HG03565 (cell line): ENCODE data around the gene MEIOB.
"Not testable (repeated sequence)": the region's sequence is repeated elsewhere in the genome, so short reads cannot be mapped to it uniquely, and the experiment has no call there.

Experiments
- ATAC-seq: cut with Tn5 transposase; IDR thresholded peaks from one replicate; pipeline ENCODE4 v1.9.1; 2021; ENCODE audit warnings: mild to moderate bottlenecking, moderate library complexity; ENCODE audit not compliant: unreplicated experiment

The MEIOB gene, protein sequence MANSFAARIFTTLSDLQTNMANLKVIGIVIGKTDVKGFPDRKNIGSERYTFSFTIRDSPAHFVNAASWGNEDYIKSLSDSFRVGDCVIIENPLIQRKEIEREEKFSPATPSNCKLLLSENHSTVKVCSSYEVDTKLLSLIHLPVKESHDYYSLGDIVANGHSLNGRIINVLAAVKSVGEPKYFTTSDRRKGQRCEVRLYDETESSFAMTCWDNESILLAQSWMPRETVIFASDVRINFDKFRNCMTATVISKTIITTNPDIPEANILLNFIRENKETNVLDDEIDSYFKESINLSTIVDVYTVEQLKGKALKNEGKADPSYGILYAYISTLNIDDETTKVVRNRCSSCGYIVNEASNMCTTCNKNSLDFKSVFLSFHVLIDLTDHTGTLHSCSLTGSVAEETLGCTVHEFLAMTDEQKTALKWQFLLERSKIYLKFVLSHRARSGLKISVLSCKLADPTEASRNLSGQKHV

DNA sequence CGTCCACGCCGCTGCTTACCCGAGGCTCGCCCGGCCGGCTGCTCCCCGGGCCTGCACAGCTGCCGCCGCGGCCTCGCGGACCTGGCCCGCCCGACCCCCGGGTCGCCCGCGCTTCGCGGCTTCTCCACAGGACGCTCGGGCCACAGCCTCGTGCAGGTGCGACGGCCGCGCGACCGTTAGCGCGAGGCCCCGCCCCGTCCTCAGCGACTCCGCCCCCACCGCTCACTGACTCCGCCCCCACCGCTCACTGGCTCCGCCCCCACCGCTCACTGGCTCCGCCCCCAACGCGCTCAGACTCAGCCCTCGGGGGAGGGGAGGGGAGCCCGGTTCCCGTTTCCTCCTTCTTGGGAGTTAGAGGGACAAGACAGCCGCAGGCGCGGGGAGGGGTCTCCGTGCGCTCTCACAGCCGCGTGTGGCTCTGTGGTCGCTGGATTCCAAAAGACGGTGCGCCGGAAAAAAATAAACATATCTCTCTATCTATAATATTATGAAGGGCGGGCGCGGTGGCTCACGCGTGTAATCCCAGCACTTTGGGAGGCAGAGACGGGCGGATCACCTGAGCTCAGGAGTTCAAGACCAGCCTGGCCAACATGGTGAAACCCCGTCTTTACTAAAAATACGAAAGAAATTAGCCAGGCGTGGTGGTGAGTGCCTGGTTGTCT lies at the start of gene MEIOB:
MEIOB (minus strand) TSS at position 191 of the 662 bp plus-strand sequence. CDS start 3,989 bp downstream, outside the sequence.
- ATAC-seq: no peak

DNA sequence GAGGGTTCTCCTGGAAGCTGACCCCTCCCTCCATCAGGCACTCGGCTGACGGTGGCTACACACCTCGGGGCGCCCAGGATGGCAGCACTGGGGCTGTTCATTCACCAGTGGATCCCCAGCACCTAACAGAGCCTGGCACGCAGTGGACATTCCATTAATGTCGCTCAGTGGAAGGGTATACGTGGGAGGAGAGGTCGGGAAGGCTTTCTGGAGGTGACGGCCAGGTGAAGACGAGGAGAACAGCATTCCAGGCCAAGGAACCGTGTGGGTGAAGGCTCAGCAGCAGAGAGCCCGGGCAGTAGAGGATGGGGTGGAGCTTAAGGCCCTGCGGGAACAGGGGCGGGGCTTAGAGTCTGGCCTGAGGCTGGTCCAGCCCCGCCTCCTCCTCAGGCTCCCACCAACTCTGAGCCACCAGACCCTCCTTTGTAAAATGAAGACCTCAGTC lies 48.8 kb upstream of the MEIOB start:
- ATAC-seq: no peak

DNA sequence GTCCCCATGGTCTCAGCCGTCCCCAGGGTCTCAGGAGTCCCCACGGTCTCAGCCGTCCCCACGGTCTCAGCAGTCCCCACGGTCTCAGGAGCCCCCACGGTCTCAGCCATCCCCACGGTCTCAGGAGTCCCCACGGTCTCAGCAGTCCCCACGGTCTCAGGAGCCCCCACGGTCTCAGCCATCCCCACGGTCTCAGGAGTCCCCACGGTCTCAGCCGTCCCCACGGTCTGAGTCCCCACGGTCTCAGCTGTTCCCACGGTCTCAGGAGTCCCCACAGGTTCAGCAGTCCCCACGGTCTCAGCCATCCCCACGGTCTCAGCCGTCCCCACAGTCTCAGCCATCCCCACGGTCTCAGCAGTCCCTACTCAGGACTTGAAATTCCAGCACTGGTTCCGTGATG lies 48.2 kb upstream of the MEIOB start:
- ATAC-seq: not testable (repeated sequence)

DNA sequence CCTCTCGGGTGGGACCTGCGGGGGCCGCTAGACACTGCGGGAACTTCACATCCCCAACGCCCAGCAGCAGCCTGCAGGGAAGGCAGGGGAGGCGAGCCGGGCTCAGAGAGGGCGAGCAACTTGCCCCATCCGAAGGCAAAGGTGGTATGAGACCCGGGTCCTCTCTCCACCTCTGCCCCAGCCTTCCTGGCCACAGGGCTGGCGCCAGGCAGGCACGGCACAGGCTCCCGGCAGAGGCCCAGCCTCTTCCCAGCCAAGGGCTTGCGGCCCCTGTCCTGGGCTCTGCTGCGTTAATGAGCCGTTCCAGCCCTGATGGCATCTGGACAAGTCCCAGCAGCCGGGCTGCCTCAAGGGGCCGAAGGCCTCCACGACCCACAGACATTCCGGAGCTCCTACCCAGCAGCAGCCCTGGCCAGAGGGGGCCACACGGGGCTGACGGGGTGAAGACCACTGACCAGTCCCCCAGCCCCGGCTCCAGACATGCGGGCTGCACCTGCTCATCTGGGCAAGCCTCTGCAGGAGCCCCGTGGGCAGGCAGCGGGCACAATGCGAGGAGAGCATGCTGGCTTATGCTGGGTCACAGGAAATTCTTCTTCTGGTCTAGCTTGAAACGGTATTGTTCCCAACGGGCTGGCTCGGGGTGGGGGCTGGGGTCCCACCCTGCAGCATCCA lies 47.5 kb upstream of the MEIOB start:
- ATAC-seq: no peak

DNA sequence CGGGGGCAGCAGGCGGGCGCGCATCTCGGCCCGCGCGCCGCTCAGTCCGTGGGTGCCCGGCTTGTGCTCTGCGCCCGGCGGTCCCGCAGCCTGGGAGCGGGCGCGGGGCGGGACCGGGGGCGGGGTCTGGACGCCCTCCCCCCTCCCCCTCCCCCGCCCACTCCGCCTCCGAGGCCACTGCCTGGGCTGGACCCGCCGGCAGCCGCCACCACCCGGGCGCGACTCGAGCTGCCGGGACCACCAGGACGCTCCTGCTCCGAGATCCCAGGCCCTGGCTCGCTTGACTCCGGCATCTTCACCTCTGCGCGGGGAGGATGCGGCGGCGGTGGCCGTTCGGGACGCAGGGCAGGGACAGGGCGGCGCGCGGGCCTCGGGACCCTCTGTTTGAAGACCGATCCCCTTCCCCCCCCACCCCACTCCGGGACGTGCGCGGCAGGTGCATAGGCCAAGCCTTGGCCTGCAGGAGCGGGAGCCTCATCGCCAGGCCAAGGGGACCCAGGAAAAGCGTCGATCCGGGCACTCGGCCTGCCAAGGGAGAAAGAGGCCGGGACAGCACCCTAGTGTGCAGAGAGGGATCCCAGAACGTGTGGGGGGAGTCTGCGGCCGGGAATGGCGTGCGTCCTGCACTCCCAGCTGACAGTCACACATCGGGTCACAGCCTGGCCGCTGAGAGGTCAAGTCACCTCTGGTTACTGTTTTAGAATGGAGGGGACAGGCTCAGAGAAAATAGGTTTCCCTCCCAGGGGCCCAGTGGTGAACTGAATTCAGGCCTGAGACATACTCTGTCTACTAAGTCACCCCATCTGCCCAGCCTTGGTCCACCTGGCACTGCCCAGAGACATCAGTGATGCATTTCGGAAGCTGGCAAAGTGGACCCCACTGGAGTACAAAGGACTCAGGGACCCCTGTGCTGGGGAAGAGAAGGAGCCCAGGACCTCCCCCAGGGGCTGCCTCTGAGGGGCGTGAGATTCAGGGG lies 46.7 kb upstream of the MEIOB start, which contains the start of gene HS3ST6:
HS3ST6 (minus strand) TSS at position 65 of the 976 bp plus-strand sequence. CDS start 92 bp downstream, outside the sequence.
- no peak for ATAC-seq

DNA sequence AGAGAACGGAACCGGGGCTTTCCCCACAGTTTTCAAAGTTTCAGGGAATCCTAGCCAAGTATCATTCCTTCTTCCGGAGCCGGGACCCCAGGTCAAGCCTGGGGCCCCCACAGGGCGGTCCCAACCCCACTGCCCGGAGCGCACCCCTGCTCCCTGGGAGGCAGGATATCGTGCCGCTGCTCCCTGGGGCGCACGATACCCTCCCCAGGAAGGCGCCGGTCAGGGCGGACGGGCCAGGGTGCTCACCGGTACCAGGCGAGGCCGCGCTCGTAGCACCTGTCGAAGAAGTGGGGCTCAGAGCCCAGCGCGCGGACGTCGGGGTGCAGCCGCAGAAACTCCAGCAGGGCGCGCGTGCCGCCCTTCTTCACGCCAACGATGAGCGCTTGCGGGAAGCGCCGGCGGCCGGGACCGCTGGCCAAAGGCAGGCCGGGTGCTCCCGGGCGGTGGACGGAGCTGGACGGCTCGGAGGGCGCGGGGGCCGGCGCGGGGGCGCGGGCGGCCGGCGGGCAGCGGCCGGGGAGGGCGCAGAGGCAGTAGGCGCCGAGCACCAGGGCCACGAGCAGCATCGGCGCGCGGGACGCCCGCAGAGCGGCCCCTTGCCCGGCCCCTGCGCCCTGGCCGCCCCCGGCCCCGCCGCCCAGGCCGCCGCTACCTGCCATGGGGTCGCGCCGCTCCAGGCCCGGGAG lies 45.8 kb upstream of the MEIOB start:
- ATAC-seq: no peak

DNA sequence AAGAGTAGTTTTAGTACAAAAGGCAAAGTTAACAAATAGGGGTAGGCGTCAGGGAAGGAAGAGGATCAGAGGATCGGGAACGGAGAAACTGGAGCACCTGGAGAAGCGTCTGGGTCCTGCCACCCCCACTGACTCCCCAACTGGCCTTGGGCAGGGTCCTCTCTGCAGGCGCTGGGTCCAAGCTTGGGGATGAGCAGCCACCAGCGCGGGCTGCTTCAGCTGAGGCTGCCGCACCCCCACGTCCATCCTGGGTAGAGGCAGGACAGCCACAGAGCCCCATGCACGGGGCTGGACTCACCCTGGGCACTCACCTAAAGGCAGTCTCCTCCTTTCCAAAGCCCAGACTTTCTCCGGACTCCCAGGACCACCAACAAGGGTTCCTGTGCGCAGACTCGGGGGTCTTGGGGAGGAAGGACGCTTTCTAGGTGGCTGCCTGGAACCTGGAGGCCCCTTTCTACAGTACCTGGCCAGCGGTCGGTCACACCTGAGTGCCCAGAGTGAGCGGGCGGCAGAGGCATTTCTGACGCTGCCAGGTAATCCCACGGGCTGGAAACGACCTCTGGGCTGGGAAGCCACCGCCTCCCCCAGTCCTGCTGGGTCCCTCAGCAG lies 45.2 kb upstream of the MEIOB start:
- ATAC-seq: no peak

DNA sequence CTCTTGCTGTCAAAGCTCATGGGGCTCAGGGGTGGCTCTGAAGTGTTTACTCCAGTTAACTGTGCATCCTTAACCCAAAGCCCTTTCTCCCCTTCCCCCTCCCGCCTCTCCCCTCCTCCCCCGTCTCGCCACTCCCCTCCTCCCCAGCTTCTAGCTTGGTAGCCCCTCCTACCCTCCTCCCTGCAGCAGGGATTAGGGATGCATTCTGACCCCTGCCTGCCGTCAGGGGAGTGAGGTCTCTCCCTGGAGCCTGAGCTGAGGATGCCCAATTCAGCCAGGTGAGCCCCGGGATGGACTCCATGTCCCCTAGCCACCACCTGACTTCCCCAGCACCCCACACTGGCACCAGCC lies 44.7 kb upstream of the MEIOB start:
- no peak for ATAC-seq

DNA sequence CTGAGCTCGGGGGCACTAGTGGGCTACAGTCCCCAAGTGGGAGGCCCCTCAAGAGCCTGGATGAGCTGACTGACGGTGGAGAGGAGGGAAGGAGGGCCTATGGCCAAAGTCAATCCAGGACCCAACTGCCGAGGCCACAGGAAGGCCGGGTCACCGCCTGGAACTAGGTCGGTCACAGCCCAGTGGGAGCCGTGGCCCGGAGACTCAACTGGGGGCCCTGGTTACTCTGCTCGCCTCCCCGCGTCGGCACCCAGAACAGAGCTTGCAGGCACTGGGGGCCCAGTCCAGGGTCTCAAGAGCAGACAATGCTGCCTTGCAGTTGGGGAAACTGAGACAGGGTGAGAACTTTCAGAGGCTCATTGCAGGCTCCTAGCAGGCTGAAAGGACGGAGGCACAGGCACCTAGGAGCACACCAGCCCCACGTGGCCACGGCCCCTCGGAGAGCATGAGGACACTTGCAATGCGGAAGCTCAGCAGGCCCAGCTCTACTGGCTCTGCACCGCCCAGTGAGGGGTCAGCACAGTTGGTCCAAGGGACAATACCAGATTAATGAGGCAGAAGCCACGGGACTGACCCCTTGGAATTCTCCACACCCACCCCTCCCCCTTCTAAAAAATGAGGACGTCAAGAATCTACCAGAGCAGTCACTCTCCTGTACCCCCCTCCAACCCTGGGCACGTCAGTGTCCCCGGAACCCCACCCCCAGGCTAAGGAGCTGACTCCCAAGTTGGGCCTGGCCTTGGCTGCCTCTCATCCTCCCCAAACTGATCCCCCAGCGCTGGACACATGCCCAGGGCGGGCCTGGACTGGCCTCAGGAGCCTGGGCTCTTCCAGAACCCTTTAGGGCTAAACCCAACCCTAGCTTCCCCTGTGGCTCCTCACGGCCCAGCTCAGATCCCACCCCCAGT lies 44.0 kb upstream of the MEIOB start:
- ATAC-seq: no peak

DNA sequence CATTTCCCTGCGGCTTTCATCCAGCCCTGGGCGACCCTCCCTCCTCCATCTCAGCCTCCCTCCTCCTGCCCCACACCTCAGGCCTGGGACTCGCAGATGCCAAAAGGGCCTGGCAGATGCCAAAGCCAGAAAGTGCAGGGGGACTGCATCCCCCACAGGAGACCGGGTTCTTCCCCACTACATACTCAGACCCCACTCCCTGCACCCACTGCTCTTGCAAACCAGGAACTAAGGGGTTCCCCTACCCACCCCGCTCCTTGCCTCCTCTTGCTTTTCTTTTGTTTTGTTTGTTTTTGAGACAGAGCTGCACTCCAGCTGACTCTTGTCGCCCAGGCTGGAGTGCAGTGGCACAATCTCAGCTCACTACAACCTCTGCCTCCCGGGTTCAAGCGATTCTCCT lies 43.0 kb upstream of the MEIOB start:
- no peak for ATAC-seq

DNA sequence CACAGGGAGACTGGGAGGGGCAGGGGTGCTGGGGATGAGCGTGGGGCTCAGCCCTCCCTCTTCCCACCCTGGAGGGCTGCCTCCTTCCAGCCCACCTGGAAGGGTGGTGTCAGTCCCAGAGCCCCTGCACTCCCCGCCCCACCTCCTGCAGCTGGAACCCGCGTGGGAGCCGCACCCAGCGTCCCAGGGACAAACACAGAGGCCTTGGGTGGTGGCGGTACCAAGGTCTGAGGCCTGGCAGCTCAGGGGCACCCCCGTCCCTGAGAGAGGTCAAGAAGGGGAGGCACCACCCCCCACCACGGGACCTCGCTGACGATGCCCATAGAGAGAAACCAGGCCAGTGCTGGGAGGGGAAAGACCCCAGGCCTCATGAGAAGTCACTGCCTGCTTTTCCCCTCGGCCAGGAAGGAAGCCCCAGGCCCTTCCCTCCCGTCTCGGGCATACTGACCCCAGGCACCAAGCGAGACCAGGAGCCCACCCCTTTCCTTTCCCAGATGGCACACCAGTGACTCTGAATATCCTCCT lies 42.2 kb upstream of the MEIOB start:
- no peak for ATAC-seq

DNA sequence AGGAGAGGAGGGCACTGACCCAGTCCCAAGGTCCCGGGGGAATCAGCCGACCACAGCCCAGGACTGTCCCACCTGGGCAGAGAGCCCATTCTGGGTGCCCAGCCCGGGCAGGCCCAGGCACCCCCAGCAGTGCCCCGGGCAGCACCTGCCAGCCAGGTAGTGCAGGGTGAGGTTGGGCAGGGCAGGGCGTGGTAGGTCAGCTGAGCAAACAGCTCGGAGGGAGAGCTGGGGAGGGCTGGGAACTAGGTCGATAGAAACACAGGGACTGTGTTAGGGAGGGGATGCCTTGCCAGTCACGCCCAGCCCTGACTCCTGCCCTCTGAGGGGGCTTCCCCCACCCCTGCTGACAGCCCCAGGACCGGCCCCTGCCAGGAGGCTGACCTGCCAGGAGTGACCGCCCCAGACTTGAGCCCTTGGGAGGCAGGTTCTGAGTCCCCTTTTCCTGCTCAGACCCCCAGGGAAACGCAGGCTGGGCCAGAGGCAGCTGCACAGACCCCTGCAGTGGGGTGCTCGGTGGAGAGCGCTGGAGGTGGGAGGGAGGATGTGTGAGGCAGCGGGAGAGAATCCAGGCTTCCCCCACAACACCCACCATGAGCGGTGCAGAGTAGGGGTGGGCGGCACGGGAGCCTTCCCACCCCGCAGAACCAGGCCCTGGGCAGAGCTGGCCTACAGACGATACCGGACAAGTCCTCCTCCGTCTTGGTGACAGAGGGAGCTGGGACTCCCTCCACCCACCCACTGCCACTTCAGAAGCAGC lies 41.5 kb upstream of the MEIOB start:
- no peak for ATAC-seq

DNA sequence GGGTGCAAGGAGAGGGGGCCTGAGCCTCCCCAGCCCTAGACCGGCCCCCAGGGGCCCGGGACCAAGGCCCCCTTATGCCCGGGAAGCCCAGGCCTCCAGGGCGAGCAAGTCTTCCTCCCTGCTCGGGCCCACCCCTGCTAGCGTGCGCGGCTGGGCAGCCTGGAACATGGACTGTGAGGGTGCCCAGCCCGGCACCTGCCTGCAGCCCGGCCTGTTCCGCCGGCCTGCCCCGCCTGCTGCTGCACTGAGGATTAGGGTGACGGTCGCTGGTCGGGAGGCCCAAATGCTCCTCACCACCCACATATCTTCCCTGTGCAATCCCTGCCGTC lies 40.2 kb upstream of the MEIOB start:
- no peak for ATAC-seq

DNA sequence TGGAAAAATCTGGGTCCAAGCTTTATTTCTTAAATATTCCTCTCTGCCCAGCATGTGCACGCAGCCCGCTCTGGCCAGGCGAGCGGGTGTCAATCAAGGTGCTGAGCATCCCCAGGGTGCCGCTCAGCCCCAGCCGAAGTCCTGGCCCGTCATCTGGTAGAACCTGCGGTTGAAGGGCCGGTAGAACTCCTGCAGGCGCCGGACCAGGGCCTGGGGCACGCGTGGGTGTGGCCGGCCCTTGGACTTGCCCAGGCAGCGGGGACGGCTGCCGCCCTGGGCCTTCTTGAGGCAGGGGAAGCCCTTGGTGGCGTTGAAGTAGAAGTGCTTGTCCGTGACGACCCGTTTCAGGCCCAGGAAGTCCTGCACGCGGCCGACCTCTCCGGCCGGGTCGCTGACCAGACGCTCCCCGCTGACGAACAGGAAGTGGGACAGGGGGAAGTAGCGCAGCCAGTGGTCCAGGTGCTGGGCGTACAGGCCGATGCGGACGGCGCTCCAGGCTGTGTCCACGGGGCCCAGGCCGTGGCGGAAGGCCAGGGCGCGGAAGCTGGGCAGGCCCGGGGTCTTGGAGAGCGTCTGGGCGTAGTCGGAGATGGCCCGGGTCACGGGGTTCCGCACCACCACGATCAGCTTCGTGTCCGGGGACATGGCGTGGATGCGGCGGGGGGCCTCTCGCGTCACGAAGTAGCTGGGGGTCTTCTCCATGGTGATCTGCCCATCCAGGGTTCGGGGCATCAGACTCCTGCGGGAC lies 39.7 kb upstream of the MEIOB start:
- no peak for ATAC-seq

DNA sequence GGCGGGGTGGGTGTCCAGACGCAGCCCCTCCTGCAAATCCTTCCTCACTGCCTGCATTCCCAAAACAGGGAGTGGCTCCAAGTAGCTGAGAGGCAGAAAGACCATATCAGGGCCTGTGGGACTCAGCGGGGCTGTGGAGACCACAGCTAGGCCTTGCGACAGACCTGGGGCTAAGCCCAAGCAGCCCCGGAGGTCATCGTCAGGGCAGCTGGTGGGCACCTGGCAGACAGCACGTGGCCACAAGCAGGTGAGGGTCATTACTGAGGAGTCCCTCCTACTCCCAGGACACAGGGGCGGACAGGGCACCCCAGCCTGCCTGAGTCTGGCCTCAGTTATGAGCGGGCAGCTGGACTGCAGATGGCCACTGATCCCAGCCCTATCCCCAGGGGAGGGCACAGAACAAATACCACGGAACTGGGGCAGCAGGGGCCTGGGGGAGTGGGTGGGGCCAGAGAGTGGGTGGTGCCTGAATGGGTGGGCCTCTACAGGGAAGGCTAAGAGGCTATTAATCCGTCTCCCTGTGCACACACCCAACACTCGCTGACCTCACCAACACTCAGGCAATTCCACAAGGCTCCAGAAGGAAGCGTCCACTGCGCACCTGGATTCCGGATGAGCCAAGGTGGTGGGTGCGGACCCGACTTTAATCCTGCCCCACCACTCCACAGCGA lies 37.7 kb upstream of the MEIOB start:
- no peak for ATAC-seq

DNA sequence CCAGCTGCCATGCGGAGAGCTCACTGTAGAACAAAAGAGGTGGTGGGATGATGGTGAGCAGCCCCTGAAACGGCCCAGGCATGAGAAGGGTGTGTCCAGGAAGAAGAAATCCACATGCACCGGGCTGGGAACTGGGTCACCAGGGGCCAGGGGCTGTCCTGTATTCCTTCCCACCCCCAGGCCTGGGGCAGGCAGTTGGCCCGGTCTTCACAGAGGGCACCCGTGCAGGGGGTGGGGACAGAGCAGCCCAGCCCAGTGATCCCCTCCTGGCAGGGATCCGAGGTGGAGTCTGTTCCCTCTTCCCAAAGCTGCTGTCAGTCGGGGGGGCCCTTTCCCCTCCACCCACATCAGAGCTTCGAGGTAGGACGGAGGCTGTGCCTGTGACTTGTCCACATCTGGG lies 37.0 kb upstream of the MEIOB start:
- no peak for ATAC-seq
